NT2/D1 (cell line): ENCODE data around the gene DMD.

Source experiments
- YY1 ChIP-seq: IDR thresholded peaks from 2 replicates; pipeline ENCODE4 v1.6.1; 2011; ENCODE audit not compliant: insufficient read length, insufficient read depth
- ZNF274 ChIP-seq: IDR thresholded peaks from 2 replicates; pipeline ENCODE4 v1.6.1; 2011; ENCODE audit warnings: mild to moderate bottlenecking, low read depth, low read length

GRCh38 chrX:31981546-31982062, 1229.7 kb downstream of the DMD start:
- no peak for TF ChIP-seq ZNF274
- TF ChIP-seq YY1 = no peak
